Endothelial cell of umbilical vein (primary cell): ENCODE data around the gene LLCFC1.

Experiments used
- MYC ChIP-seq: IDR thresholded peaks from one replicate; pipeline ENCODE4 v1.6.1; 2011; ENCODE audit warnings: mild to moderate bottlenecking, low read depth, low read length
- POLR2A ChIP-seq: IDR thresholded peaks from 2 replicates; pipeline ENCODE4 v1.6.1; 2012; ENCODE audit warnings: low read depth, mild to moderate bottlenecking, control low read depth, low read length
- TF ChIP-seq, protein P1 (sequence below), 2 donors: IDR thresholded peaks; 1 replicate in 1 of 2; 2 replicates in 1 of 2; pipeline ENCODE4 v1.5.1; 2011; ENCODE audit warnings: low read length in 2 of 2, mild to moderate bottlenecking in 2 of 2, moderate library complexity in 2 of 2, control low read depth in 1 of 2, inconsistent platforms in 1 of 2, low read depth in 1 of 2; ENCODE audit not compliant: insufficient read depth in 1 of 2; ENCODE audit errors: extremely low read depth in 1 of 2
- TF ChIP-seq, protein P2 (sequence below): IDR thresholded peaks from 2 replicates; pipeline ENCODE4 v1.6.1; 2011; ENCODE audit not compliant: insufficient read depth, insufficient read length

DNA sequence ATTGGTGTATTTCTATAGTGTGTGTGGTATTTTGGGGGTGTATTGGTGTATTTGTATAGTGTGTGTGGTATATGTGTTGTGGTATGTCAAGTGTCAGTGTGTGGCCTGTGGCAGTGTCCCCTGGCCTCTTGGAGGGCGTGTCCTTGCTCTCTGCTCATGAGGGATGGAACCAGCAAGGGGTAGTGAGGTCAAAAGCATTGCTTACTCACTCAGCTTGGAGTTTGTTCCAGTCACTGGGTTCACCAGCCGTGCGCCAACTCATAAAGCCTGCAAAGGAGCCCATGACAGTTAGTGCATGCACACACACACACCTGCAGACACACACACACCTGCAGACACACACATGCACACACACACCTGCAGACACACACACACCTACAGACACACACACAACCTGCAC lies 49.5 kb upstream of the LLCFC1 start:
- TF ChIP-seq MYC, result no peak
- TF ChIP-seq, protein P1, sequence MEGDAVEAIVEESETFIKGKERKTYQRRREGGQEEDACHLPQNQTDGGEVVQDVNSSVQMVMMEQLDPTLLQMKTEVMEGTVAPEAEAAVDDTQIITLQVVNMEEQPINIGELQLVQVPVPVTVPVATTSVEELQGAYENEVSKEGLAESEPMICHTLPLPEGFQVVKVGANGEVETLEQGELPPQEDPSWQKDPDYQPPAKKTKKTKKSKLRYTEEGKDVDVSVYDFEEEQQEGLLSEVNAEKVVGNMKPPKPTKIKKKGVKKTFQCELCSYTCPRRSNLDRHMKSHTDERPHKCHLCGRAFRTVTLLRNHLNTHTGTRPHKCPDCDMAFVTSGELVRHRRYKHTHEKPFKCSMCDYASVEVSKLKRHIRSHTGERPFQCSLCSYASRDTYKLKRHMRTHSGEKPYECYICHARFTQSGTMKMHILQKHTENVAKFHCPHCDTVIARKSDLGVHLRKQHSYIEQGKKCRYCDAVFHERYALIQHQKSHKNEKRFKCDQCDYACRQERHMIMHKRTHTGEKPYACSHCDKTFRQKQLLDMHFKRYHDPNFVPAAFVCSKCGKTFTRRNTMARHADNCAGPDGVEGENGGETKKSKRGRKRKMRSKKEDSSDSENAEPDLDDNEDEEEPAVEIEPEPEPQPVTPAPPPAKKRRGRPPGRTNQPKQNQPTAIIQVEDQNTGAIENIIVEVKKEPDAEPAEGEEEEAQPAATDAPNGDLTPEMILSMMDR (IDR thresholded peaks at IDR 0.05; ENCODE audit: extremely low read depth in 1 of 2, insufficient read depth in 1 of 2, low read depth in 1 of 2, low read length in 2 of 2), result no peak
- TF ChIP-seq, protein P2, sequence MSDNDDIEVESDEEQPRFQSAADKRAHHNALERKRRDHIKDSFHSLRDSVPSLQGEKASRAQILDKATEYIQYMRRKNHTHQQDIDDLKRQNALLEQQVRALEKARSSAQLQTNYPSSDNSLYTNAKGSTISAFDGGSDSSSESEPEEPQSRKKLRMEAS, result no peak
- TF ChIP-seq POLR2A, result no peak
